Mucosa of descending colon (tissue), 3 donors: ENCODE results near the gene EPHA10. TPM values are rescaled to one million over a fixed set of nuclear protein-coding genes. Genes with fewer than 3 reads are reported as not detected.

Experiments
- ATAC-seq: fragments of 200-7000 bp; cut with Tn5 transposase; one replicate; pipeline ENCODE4 v1.9.1; 2020; ENCODE audit warnings: mild to moderate bottlenecking, moderate library complexity
- DNase-seq, 3 donors: peaks; one replicate each; pipeline ENCODE4 v3.0.0-alpha.2; 2020
- H3K36me3 ChIP-seq: fragments of 200-600 bp; one replicate; pipeline ENCODE4 v1.8.0; 2021; ENCODE audit warnings: low read depth, mild to moderate bottlenecking
- H3K4me1 ChIP-seq: fragments of 200-600 bp; one replicate; pipeline ENCODE4 v1.8.0; 2021; ENCODE audit warnings: low read depth, mild to moderate bottlenecking
- H3K4me3 ChIP-seq: fragments of 200-600 bp; one replicate; pipeline ENCODE4 v1.8.0; 2021; ENCODE audit warnings: mild to moderate bottlenecking
- H3K9me3 ChIP-seq: fragments of 200-600 bp; one replicate; pipeline ENCODE4 v1.8.0; 2021; ENCODE audit warnings: mild to moderate bottlenecking
- CTCF ChIP-seq: fragments of 200-600 bp; IDR thresholded peaks from one replicate; pipeline ENCODE4 v1.8.0; 2022; ENCODE audit warnings: antibody characterized with exemption, mild to moderate bottlenecking
- intact Hi-C, 2 donors: fragments of 100-400 bp; cut with DNase I in 1 of 2; cut with micrococcal nuclease in 1 of 2; formaldehyde crosslinking; loops; one replicate each; pipeline versions ENCODE4 v1.11.0 to v1.11.1; 2022; cut with DNase I, micrococcal nuclease
- total RNA-seq, 3 donors: library from RNA; stranded (reverse); fragmentation: NEBNext Ultra II Directional in 2 of 3; extraction: Animal tissue kit (Norgen Biotek cat#: 25700) in 2 of 3; gene quantifications; one replicate each; pipeline versions ENCODE4 v1.2.1 to v1.2.4, GENCODE V29; 2021 to 2023
- donor health status: DM: no; HTN: no; CAD: no; lungs with moderate emphysema.
- donor health status: DM: no; HTN: no; CAD: no.
- donor health status: DM: no; HTN: yes; CAD: no.

The EPHA10 gene
- total RNA-seq, 3 donors from 2014 or later, result 45.3 to 74.4 (median 66.0) TPM

GRCh38 chr1:37734629-37735591, 30.0 kb downstream of the EPHA10 start:
- intact Hi-C loops, result no loop called here
- ATAC-seq (peak; percentile 83), DNase-seq (peak; percentile 88 to 95 (median 93))
- peak overlapping the region; percentile 22 for H3K4me3 ChIP-seq
- H3K36me3 ChIP-seq, result no peaks in the 10 kb centered on the region
- no peak for TF ChIP-seq CTCF
- H3K4me1 ChIP-seq, result peaks cover 11% of the 10 kb centered on the region
- H3K9me3 ChIP-seq, result no peaks in the 10 kb centered on the region

- ATAC-seq (peak; percentile 70), DNase-seq (peak; percentile 61 to 66 (median 63))
- Histone ChIP-seq H3K9me3 (no peaks in the 10 kb centered on the region), H3K36me3 (no peaks in the 10 kb centered on the region), H3K4me1 (peaks cover 11% of the 10 kb centered on the region), H3K4me3 (no peak overlapping the region)
- intact Hi-C loops, result no loop called here
- TF ChIP-seq CTCF, result no peak
These were observed 32.7 kb downstream of the EPHA10 start for GRCh38 chr1:37732111-37732780.

- H3K4me3 ChIP-seq, result no peak overlapping the region
- no peak for DNase-seq
- peaks cover 11% of the 10 kb centered on the region for H3K4me1 ChIP-seq
- intact Hi-C loops, result no loop called here
- H3K9me3 ChIP-seq, result no peaks in the 10 kb centered on the region
- H3K36me3 ChIP-seq, result no peaks in the 10 kb centered on the region
- TF ChIP-seq CTCF, result no peak
- no peak for ATAC-seq
These were observed 33.5 kb downstream of the EPHA10 start for GRCh38 chr1:37731312-37732019.

- Histone ChIP-seq H3K4me1 (peaks cover 7% of the 10 kb centered on the region), H3K4me3 (no peak overlapping the region), H3K9me3 (no peaks in the 10 kb centered on the region), H3K36me3 (no peaks in the 10 kb centered on the region)
- DNase-seq (no peak), ATAC-seq (no peak)
- intact Hi-C loops, result no loop called here
- no peak for TF ChIP-seq CTCF
These were observed 34.5 kb downstream of the EPHA10 start for GRCh38 chr1:37730376-37730775.

GRCh38 chr1:37728416-37728815, 36.5 kb downstream of the EPHA10 start:
- Histone ChIP-seq H3K9me3 (no peaks in the 10 kb centered on the region), H3K36me3 (no peaks in the 10 kb centered on the region), H3K4me3 (no peak overlapping the region), H3K4me1 (peaks cover 7% of the 10 kb centered on the region)
- ATAC-seq (no peak), DNase-seq (no peak)
- intact Hi-C loops, result no loop called here
- no peak for TF ChIP-seq CTCF
